ENCODE data around the gene SDK1. TPM values are rescaled to one million over a fixed set of nuclear protein-coding genes. Genes with fewer than 3 reads are reported as not detected.

The SDK1 gene
- total and polyA plus RNA-seq, 2 of the 8 experiments (the other 6 are each of a cell fraction or from before 2014, with no cell fraction given) = 3.3 to 7.2 TPM

GRCh38 chr7:3297105-3297819 is 3.8 kb upstream of the SDK1 start:
- H2BK120ac ChIP-seq (replicated peaks; ENCODE audit: low read depth, low read length) = no peak overlapping the region
- peaks cover 0 to 9% (median 0%) of the 10 kb centered on the region in 4 experiments; a peak in 3 of 7 replicates for H3K27me3 ChIP-seq (replicated peaks in 1 of 4; ENCODE audit: control insufficient read depth in 3 of 4, extremely low read depth in 1 of 4, insufficient read depth in 3 of 4, low read length in 3 of 4)
- no peak overlapping the region for H3K56ac ChIP-seq (replicated peaks; ENCODE audit: insufficient read length, low read depth, low read length)
- H3K18ac ChIP-seq (ENCODE audit: extremely low read depth, low read length) = no peak overlapping the region
- H3K36me3 ChIP-seq (ENCODE audit: control insufficient read depth in 2 of 4, insufficient read depth in 4 of 4, low read length in 3 of 4) = no peaks in the 10 kb centered on the region
- H3K23ac ChIP-seq (ENCODE audit: insufficient read length) = no peak overlapping the region
- no peak overlapping the region for H3K14ac ChIP-seq (ENCODE audit: insufficient read length)
- no peak overlapping the region for H3K4me3 ChIP-seq (ENCODE audit: extremely low read depth in 1 of 4, insufficient read depth in 2 of 4, low read depth in 3 of 4, low read length in 4 of 4)
- ChIA-PET POLR2A (ENCODE audit: partially characterized antibody) (no interaction called here), CTCF (ENCODE audit: partially characterized antibody) (no interaction called here)
- no peak overlapping the region for H2BK12ac ChIP-seq (ENCODE audit: low read depth, low read length)
- H3K4me1 ChIP-seq (replicated peaks in 1 of 4; ENCODE audit: control insufficient read depth in 3 of 4, insufficient read depth in 4 of 4, low read length in 3 of 4) = peaks cover 0 to 9% (median 3%) of the 10 kb centered on the region in 4 experiments; a peak in 5 of 7 replicates
- no peak overlapping the region for H3K4ac ChIP-seq (replicated peaks; ENCODE audit: insufficient read length, low read depth, low read length)
- no peak for TF ChIP-seq MAFK (IDR thresholded peaks at IDR 0.05; ENCODE audit: low read depth, low read length)
- no peak for TF ChIP-seq RAD21 (IDR thresholded peaks at IDR 0.05 in 1 of 2, conservative IDR thresholded peaks at IDR 0.05 in 1 of 2; ENCODE audit: low read depth in 2 of 2, low read length in 2 of 2)
- no peak for TF ChIP-seq KDM1A (IDR thresholded peaks at IDR 0.05; ENCODE audit: borderline replicate concordance, low read length)
- no peak for TF ChIP-seq CBX8 (IDR thresholded peaks at IDR 0.05; ENCODE audit: borderline replicate concordance, low read depth, low read length)
- TF ChIP-seq KDM5A (IDR thresholded peaks at IDR 0.05; ENCODE audit: low read length) = no peak
- peaks cover 11% of the 10 kb centered on the region for H3K23me2 ChIP-seq (ENCODE audit: low read depth, low read length)
- H3K79me1 ChIP-seq (ENCODE audit: low read depth, low read length) = no peaks in the 10 kb centered on the region
- H3K9me3 ChIP-seq (ENCODE audit: insufficient read depth in 2 of 2, low read depth in 1 of 2, low read length in 1 of 2) = no peaks in the 10 kb centered on the region
- no peak overlapping the region for H2BK20ac ChIP-seq (ENCODE audit: low read length)
- H2BK15ac ChIP-seq (ENCODE audit: low read length) = no peak overlapping the region
- no peak overlapping the region for H4K91ac ChIP-seq (replicated peaks; ENCODE audit: insufficient read length, low read length)
- no peak for FAIRE-seq
- no peaks in the 10 kb centered on the region for H3K79me2 ChIP-seq (ENCODE audit: control insufficient read depth in 1 of 2, insufficient read depth in 2 of 2, low read length in 2 of 2)
- no peak for DNase-seq (ENCODE audit: low read depth in 1 of 2, low spot score in 2 of 2)
- no peak overlapping the region for H3K9ac ChIP-seq (replicated peaks in 1 of 4; ENCODE audit: extremely low read depth in 1 of 4, low read depth in 3 of 4, low read length in 3 of 4)
- no peak overlapping the region for H3K27ac ChIP-seq (ENCODE audit: low read depth, low read length)
- no peak overlapping the region for H2AK5ac ChIP-seq (ENCODE audit: low read depth, low read length)
- H4K5ac ChIP-seq (ENCODE audit: insufficient read length, low read depth, low read length) = no peak overlapping the region
- 82% methylated on average over 8 of the region's 8 CpGs; no CpG with 5 or more reads in 1 of the 2 experiments for WGBS, 2 experiments (ENCODE audit: extremely low coverage in 1 of 2, insufficient coverage in 1 of 2, insufficient read length in 1 of 2, insufficient replicate concordance in 2 of 2, low coverage in 1 of 2, low lambda C conversion rate in 2 of 2, missing lambda C conversion rate in 1 of 2)
- no peak overlapping the region for H2AFZ ChIP-seq (ENCODE audit: low read length)
- H4K8ac ChIP-seq (ENCODE audit: extremely low read depth, insufficient read depth, low read length) = no peak overlapping the region
- H3K4me2 ChIP-seq (ENCODE audit: insufficient read depth in 1 of 2, low read depth in 2 of 2, low read length in 2 of 2) = no peak overlapping the region
- H2BK5ac ChIP-seq (ENCODE audit: low read depth, low read length) = no peak overlapping the region
- no peaks in the 10 kb centered on the region for H4K20me1 ChIP-seq (replicated peaks in 1 of 2; ENCODE audit: control insufficient read depth in 1 of 2, insufficient read depth in 2 of 2, low read length in 2 of 2)
